HT-29 (cell line): ENCODE measurements around the gene TCTN3. TPM values are rescaled to one million over a fixed set of nuclear protein-coding genes. Genes with fewer than 3 reads are reported as not detected.
"Not testable (repeated sequence)": the region's sequence is repeated elsewhere in the genome, so short reads cannot be mapped to it uniquely, and the experiment has no call there.

Source experiments
- DNase-seq: peaks from one replicate; pipeline ENCODE4 v3.0.0-alpha.2; 2015; ENCODE audit warnings: low spot score
- total RNA-seq: library from RNA; depleted of rRNA; stranded (reverse); fragments of >200 nt; shearing (Covaris generic); gene quantifications from 2 replicates; pipeline ENCODE4 v1.2.3, GENCODE V29; 2014; rRNA removed

Gene TCTN3
- total RNA-seq, 1 experiment from 2014 or later = 16.4 TPM

GRCh38 chr10:95635319-95635733 lies 58.4 kb downstream of the TCTN3 start:
- no peak for DNase-seq

DNA sequence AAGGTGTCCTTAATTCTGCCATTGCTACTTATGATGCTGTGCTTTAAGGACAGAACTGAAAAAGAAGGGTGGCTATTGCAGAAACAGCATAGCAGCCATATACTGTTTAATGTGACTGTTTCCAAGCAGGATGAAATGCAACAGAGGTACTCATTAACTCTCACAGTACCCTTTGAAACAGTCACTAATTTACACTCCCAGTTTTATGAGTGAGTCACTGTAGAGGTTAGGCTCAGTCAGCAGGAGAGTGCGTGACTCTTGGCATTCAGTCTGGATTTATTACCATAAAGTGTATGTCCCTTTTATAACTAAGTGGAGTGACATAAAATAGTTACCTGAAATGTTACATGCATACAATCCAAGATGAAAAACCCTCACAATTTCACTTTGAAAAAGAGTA lies 64.9 kb downstream of the TCTN3 start:
- peak; percentile 80 for DNase-seq

DNA sequence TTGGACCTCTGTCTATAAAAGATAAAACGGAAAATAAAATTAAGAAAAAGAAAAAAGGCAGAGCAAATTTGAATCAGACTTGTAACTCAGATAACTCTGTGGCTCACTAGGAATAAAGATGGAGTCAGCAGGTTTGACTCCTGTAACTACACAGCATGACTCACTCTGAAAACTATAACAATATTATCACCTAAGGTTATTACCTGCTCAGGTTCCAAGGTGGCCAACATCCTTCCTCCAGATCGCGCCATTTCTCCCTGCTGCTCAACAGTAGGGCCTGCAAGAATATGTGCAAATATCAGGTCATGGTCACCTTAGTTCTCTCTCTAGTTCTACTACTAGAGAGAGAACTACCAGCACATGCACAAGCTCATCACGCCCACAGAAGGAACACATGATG lies 67.2 kb downstream of the TCTN3 start:
- no peak for DNase-seq

GRCh38 chr10:95620415-95620814 lies 73.3 kb downstream of the TCTN3 start:
- not testable (repeated sequence) for DNase-seq

DNA sequence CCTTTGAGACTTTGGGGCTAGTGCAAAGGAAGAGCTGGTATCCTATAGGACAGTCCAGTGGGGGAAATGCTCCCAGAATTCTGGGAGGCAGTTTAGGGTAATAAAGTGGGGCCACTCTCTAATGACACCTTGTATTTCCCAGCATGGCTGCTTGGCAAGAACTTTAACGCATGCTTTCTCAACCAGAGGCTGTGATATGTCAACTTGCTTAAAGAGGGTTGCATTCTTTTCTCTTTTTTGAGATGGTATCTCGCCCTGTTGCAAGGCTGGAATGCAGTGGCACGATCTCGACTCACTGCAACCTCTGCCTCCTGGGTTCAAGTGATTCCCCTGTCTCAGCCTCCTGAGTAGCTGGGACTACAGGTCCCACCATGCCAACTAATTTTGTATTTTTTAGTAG lies 75.6 kb downstream of the TCTN3 start:
- no peak for DNase-seq

- DNase-seq = no peak
Measured at GRCh38 chr10:95616446-95616845, 77.3 kb downstream of the TCTN3 start.

Other genes with a start within 250 kb of the TCTN3 start
- gene SORBS1, start 132.6 kb downstream of the TCTN3 start, total RNA-seq = 0.21 and 1.3 TPM in 2 replicates
- 108 and 110 TPM in 2 replicates for gene ALDH18A1, start 37.2 kb downstream of the TCTN3 start, total RNA-seq
- gene ENTPD1, start 62.2 kb upstream of the TCTN3 start, total RNA-seq = not detected in 2 replicates
- not detected in 2 replicates for gene CC2D2B, start 214.0 kb upstream of the TCTN3 start, total RNA-seq